Cardiac muscle cell (in vitro differentiated cells and primary cell): ENCODE data around the gene FAM20C. TPM values are rescaled to one million over a fixed set of nuclear protein-coding genes. Genes with fewer than 3 reads are reported as not detected.

ENCODE experiments used
- DNase-seq, 2 donors: peaks; one replicate each; pipeline versions ENCODE4 v3.0.0 to v3.0.0-alpha.2; 2010 to 2017; ENCODE audit warnings: low read depth in 1 of 2, low spot score in 1 of 2
- H3K27ac ChIP-seq: fragments of 200-600 bp; sonication (generic); 2 replicates; pipeline ENCODE4 v1.5.1; 2016
- H3K27me3 ChIP-seq: fragments of 200-600 bp; sonication (generic); 2 replicates; pipeline ENCODE4 v1.6.0; 2016; ENCODE audit warnings: control low read depth
- H3K36me3 ChIP-seq: fragments of 200-600 bp; sonication (generic); 2 replicates; pipeline ENCODE4 v1.5.1; 2016; ENCODE audit warnings: control low read depth
- H3K4me1 ChIP-seq: fragments of 200-600 bp; sonication (generic); 2 replicates; pipeline ENCODE4 v1.8.1; 2017; ENCODE audit warnings: low read depth, mild to moderate bottlenecking, mixed run types
- H3K4me3 ChIP-seq: fragments of 200-600 bp; sonication (generic); 2 replicates; pipeline ENCODE4 v1.5.1; 2016; ENCODE audit warnings: mild to moderate bottlenecking
- H3K9me3 ChIP-seq: fragments of 200-600 bp; sonication (generic); 2 replicates; pipeline ENCODE4 v1.5.1; 2017; ENCODE audit warnings: low read depth, mild to moderate bottlenecking, control low read depth
- CTCF ChIP-seq: IDR thresholded peaks from 2 replicates; pipeline ENCODE4 v1.5.1; 2012; ENCODE audit warnings: low read depth, mild to moderate bottlenecking, low read length
- polyA plus RNA-seq: library from polyadenylated mRNA; unstranded; fragments of >200 nt; fragmentation: Nextera tagmentation; extraction: Ambion mirVana; gene quantifications from 2 replicates; pipeline ENCODE4 v1.2.1, GENCODE V29; 2016
- total RNA-seq: library from RNA; depleted of rRNA; stranded (reverse); fragments of >200 nt; gene quantifications from 2 replicates; pipeline ENCODE4 v1.2.3, GENCODE V29; 2016

FAM20C gene
- total and polyA plus RNA-seq, 2 experiments from 2014 or later: 4.9 to 15.7 TPM

GRCh38 chr7:266851-267840 lies 74.8 kb downstream of the FAM20C start:
- Histone ChIP-seq H3K36me3 (no peaks in the 10 kb centered on the region), H3K9me3 (no peaks in the 10 kb centered on the region), H3K27ac (no peak overlapping the region), H3K4me1 (no peaks in the 10 kb centered on the region), H3K27me3 (no peaks in the 10 kb centered on the region), H3K4me3 (no peak overlapping the region)
- DNase-seq: peak in 1 of 2 donors; percentile 45
- peak; percentile 10 for TF ChIP-seq CTCF

- Histone ChIP-seq H3K27me3 (no peaks in the 10 kb centered on the region), H3K9me3 (no peaks in the 10 kb centered on the region), H3K4me3 (no peak overlapping the region), H3K27ac (no peak overlapping the region), H3K36me3 (no peaks in the 10 kb centered on the region), H3K4me1 (no peaks in the 10 kb centered on the region)
- no peak for TF ChIP-seq CTCF
- no peak for DNase-seq
Observed at GRCh38 chr7:268991-269390, 76.6 kb downstream of the FAM20C start.

- Histone ChIP-seq H3K4me1 (no peaks in the 10 kb centered on the region), H3K9me3 (no peaks in the 10 kb centered on the region), H3K27ac (no peak overlapping the region), H3K36me3 (no peaks in the 10 kb centered on the region), H3K27me3 (no peaks in the 10 kb centered on the region), H3K4me3 (no peak overlapping the region)
- DNase-seq: no peak
- TF ChIP-seq CTCF: no peak
Observed at GRCh38 chr7:269721-270120, 77.3 kb downstream of the FAM20C start.

GRCh38 chr7:270351-270983 lies 78.1 kb downstream of the FAM20C start:
- Histone ChIP-seq H3K27ac (no peak overlapping the region), H3K27me3 (no peaks in the 10 kb centered on the region), H3K9me3 (no peaks in the 10 kb centered on the region), H3K36me3 (no peaks in the 10 kb centered on the region), H3K4me1 (no peaks in the 10 kb centered on the region), H3K4me3 (no peak overlapping the region)
- DNase-seq: no peak
- TF ChIP-seq CTCF: no peak

GRCh38 chr7:271266-272107 lies 79.1 kb downstream of the FAM20C start:
- Histone ChIP-seq H3K27ac (no peak overlapping the region), H3K4me3 (no peak overlapping the region), H3K36me3 (no peaks in the 10 kb centered on the region), H3K27me3 (no peaks in the 10 kb centered on the region), H3K9me3 (no peaks in the 10 kb centered on the region), H3K4me1 (no peaks in the 10 kb centered on the region)
- no peak for TF ChIP-seq CTCF
- DNase-seq: no peak
